WTC11 (cell line): ENCODE results near the gene CPXM2. TPM values are rescaled to one million over a fixed set of nuclear protein-coding genes. Genes with fewer than 3 reads are reported as not detected.

Experiments used
- ATAC-seq: fragments of 200-7000 bp; cut with Tn5 transposase; 2 replicates; pipeline ENCODE4 v1.10.0; 2021; ENCODE audit warnings: mild to moderate bottlenecking, moderate library complexity
- CTCF ChIA-PET: fragments of 300-600 bp; sonication (Branson Sonifier 250); formaldehyde crosslinking; loops from one replicate; lab custom pipeline; 2021; ENCODE audit warnings: antibody characterized with exemption; lab: Charles Lee
- POLR2A ChIA-PET: fragments of 350-600 bp; sonication (Branson Sonifier 250); formaldehyde crosslinking; loops from one replicate; lab custom pipeline; 2021; ENCODE audit warnings: antibody characterized with exemption; lab: Charles Lee
- DNase-seq: peaks from one replicate; pipeline ENCODE4 v3.0.0; 2021; ENCODE audit warnings: low spot score
- H3K27ac Mint-ChIP-seq: 2 replicates; pipeline ENCODE4 v1.8.0; 2021; ENCODE audit warnings: mixed read lengths
- H3K27me3 Mint-ChIP-seq: 2 replicates; pipeline ENCODE4 v1.8.0; 2021; ENCODE audit warnings: low read depth, mild to moderate bottlenecking, moderate library complexity, mixed read lengths
- H3K36me3 Mint-ChIP-seq: 2 replicates; pipeline ENCODE4 v1.8.0; 2021; ENCODE audit warnings: mixed read lengths
- H3K4me1 Mint-ChIP-seq: 2 replicates; pipeline ENCODE4 v1.8.0; 2022; ENCODE audit warnings: mixed read lengths
- H3K4me3 Mint-ChIP-seq: 2 replicates; pipeline ENCODE4 v1.8.0; 2021; ENCODE audit warnings: mild to moderate bottlenecking, moderate library complexity, mixed read lengths
- H3K9me3 Mint-ChIP-seq: 2 replicates; pipeline ENCODE4 v1.8.0; 2021; ENCODE audit warnings: mixed read lengths
- ATF1 ChIP-seq: sonication (generic); formaldehyde crosslinking; IDR thresholded peaks from 2 replicates; pipeline ENCODE4 v1.8.1; 2023; ENCODE audit warnings: mild to moderate bottlenecking, moderate library complexity, missing genetic modification reagents
- ESRRA ChIP-seq: sonication (generic); formaldehyde crosslinking; IDR thresholded peaks from 2 replicates; pipeline ENCODE4 v1.8.1; 2022; ENCODE audit warnings: mild to moderate bottlenecking, missing genetic modification reagents, borderline replicate concordance
- ETV6 ChIP-seq: sonication (generic); formaldehyde crosslinking; IDR thresholded peaks from 2 replicates; pipeline ENCODE4 v1.8.1; 2022; ENCODE audit warnings: mild to moderate bottlenecking, missing genetic modification reagents
- SOX15 ChIP-seq: fragments of 250-450 bp; sonication (Bioruptor Pico); IDR thresholded peaks from 2 replicates; pipeline ENCODE4 v1.9.0; 2021; ENCODE audit warnings: mild to moderate bottlenecking
- TP53 ChIP-seq: sonication (generic); formaldehyde crosslinking; IDR thresholded peaks from 2 replicates; pipeline ENCODE4 v1.8.1; 2023; ENCODE audit warnings: mild to moderate bottlenecking, missing genetic modification reagents
- ZNF121 ChIP-seq: sonication (generic); formaldehyde crosslinking; IDR thresholded peaks from 2 replicates; pipeline ENCODE4 v1.8.0; 2023; ENCODE audit warnings: missing genetic modification reagents
- ZNF232 ChIP-seq: sonication (generic); formaldehyde crosslinking; IDR thresholded peaks from 2 replicates; pipeline ENCODE4 v1.8.0; 2022; ENCODE audit warnings: mild to moderate bottlenecking, missing genetic modification reagents
- total RNA-seq: library from RNA; stranded (reverse); gene quantifications from 3 replicates; pipeline ENCODE4 v1.2.3, GENCODE V29; 2021
- TF ChIP-seq, protein P1 (sequence below): sonication (generic); formaldehyde crosslinking; IDR thresholded peaks from 2 replicates; pipeline ENCODE4 v1.8.1; 2023; ENCODE audit warnings: mild to moderate bottlenecking, missing genetic modification reagents, borderline replicate concordance
- TF ChIP-seq, protein P2 (sequence below): sonication (generic); formaldehyde crosslinking; IDR thresholded peaks from 2 replicates; pipeline ENCODE4 v1.8.1; 2022; ENCODE audit warnings: mild to moderate bottlenecking, missing genetic modification reagents, moderate library complexity, borderline replicate concordance
- TF ChIP-seq, protein P3 (sequence below): sonication (generic); formaldehyde crosslinking; IDR thresholded peaks from 2 replicates; pipeline ENCODE4 v1.8.0; 2023; ENCODE audit warnings: mild to moderate bottlenecking, missing genetic modification reagents
- TF ChIP-seq, protein P4 (sequence below): sonication (generic); formaldehyde crosslinking; conservative IDR thresholded peaks from 2 replicates; pipeline ENCODE4 v1.8.1; 2023; ENCODE audit warnings: mild to moderate bottlenecking, low read depth, missing genetic modification reagents, moderate library complexity
- TF ChIP-seq, protein P5 (sequence below): sonication (generic); formaldehyde crosslinking; IDR thresholded peaks from 2 replicates; pipeline ENCODE4 v1.8.1; 2023; ENCODE audit warnings: mild to moderate bottlenecking, missing genetic modification reagents, moderate library complexity
- TF ChIP-seq, protein P6 (sequence below): sonication (generic); formaldehyde crosslinking; IDR thresholded peaks from 2 replicates; pipeline ENCODE4 v1.8.1; 2023; ENCODE audit warnings: mild to moderate bottlenecking, missing genetic modification reagents, moderate library complexity
- TF ChIP-seq, protein P7 (sequence below): sonication (generic); formaldehyde crosslinking; IDR thresholded peaks from 2 replicates; pipeline ENCODE4 v1.8.1; 2023; ENCODE audit warnings: mild to moderate bottlenecking, moderate library complexity, missing genetic modification reagents

Gene CPXM2
- total RNA-seq, 1 experiment from 2014 or later, result 3.4 TPM

DNA sequence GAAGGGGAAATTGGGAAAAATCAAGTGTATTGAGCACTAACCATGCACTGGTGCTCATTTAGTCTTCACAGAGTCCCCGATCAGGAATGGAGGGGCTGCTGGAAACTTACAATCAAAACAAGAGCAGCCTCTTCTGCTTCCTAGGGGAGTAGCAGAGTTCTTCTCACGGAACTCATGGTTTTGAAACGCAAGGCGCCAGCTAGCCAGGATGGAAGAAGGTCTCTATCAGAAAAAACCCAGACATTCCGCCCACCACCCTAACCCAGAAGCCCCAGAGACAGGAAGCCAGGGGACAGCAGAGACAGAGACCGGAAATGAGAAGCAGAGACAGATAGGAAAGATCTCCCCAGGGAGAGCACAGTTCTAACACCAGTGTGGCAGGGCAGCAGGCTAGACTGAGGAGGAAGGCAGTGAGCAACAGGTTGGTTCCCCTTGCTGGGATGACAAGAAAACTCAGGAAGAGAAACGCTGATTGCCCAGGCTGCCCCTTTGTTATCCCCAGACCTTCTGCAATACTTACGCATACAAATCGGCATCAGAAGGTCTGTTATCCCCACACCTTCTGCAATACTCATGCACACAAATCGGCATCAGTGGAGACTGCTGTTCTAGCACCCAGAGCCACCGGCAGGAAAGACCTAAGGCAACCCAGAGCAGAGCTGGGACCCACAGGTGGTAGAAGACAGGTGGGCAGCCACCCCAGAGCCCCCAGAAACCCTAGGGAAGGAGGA is 99.2 kb downstream of the CPXM2 start:
- no peak for ATAC-seq
- H3K4me3 Mint-ChIP-seq, result no peak overlapping the region
- H3K27ac Mint-ChIP-seq, result no peak overlapping the region
- peaks cover 32% of the 10 kb centered on the region for H3K4me1 Mint-ChIP-seq
- no peak for TF ChIP-seq SOX15 (CRISPR knock-in tag)
- TF ChIP-seq, protein P1, sequence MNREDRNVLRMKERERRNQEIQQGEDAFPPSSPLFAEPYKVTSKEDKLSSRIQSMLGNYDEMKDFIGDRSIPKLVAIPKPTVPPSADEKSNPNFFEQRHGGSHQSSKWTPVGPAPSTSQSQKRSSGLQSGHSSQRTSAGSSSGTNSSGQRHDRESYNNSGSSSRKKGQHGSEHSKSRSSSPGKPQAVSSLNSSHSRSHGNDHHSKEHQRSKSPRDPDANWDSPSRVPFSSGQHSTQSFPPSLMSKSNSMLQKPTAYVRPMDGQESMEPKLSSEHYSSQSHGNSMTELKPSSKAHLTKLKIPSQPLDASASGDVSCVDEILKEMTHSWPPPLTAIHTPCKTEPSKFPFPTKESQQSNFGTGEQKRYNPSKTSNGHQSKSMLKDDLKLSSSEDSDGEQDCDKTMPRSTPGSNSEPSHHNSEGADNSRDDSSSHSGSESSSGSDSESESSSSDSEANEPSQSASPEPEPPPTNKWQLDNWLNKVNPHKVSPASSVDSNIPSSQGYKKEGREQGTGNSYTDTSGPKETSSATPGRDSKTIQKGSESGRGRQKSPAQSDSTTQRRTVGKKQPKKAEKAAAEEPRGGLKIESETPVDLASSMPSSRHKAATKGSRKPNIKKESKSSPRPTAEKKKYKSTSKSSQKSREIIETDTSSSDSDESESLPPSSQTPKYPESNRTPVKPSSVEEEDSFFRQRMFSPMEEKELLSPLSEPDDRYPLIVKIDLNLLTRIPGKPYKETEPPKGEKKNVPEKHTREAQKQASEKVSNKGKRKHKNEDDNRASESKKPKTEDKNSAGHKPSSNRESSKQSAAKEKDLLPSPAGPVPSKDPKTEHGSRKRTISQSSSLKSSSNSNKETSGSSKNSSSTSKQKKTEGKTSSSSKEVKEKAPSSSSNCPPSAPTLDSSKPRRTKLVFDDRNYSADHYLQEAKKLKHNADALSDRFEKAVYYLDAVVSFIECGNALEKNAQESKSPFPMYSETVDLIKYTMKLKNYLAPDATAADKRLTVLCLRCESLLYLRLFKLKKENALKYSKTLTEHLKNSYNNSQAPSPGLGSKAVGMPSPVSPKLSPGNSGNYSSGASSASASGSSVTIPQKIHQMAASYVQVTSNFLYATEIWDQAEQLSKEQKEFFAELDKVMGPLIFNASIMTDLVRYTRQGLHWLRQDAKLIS (CRISPR knock-in tag), result no peak
- TF ChIP-seq ETV6 (CRISPR knock-in tag), result no peak
- TF ChIP-seq ESRRA, result no peak
- TF ChIP-seq ATF1 (CRISPR knock-in tag), result no peak
- TF ChIP-seq ZNF121 (CRISPR knock-in tag), result no peak
- TF ChIP-seq, protein P2, sequence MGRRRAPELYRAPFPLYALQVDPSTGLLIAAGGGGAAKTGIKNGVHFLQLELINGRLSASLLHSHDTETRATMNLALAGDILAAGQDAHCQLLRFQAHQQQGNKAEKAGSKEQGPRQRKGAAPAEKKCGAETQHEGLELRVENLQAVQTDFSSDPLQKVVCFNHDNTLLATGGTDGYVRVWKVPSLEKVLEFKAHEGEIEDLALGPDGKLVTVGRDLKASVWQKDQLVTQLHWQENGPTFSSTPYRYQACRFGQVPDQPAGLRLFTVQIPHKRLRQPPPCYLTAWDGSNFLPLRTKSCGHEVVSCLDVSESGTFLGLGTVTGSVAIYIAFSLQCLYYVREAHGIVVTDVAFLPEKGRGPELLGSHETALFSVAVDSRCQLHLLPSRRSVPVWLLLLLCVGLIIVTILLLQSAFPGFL (CRISPR knock-in tag), result no peak
- TF ChIP-seq, all 79 proteins: peak for 0
- Mint-ChIP-seq H3K36me3 (peaks cover 22% of the 10 kb centered on the region), H3K9me3 (peaks cover 23% of the 10 kb centered on the region), H3K27me3 (peaks cover 17% of the 10 kb centered on the region)
- no peak for DNase-seq
- CTCF ChIA-PET, result interaction anchor here (0.6 kb wide), 1 partner anchor 57 kb away, joined by 3 read pairs; no protein-coding TSS in a partner anchor
- POLR2A ChIA-PET, result no interaction called here

DNA sequence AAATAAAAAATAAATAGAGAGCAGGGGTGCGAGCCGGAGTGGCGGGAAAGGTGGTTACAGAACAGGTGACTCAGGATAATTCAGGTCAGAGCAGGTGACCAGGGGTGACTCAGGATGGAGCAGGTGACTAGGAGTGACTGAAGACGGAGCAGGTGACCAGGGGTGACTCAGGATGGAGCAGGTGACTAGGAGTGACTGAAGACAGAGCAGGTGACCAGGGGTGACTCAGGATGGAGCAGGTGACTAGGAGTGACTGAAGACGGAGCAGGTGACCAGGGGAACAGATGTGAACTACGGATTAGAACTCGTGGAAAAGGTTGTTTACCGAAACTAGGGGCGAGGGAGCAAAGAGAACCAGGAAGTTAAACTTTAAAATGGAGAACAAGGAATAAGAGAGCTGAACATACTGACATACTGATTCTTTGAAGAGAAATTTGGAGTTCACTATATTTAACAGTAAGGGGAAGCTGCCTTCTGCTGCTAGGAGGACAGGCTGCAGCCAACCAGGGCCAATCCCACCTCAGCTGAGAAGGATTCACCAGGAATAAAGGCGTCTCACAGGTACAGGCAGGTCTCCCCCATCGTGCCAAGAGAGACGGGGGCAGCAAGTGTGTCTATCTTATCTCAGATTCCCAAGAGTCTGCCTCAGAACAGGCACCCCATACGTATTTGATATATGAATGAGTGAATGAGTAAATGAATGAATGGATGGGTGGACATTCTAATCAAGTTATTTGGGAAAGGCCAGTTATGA is 101.3 kb downstream of the CPXM2 start:
- ChIA-PET POLR2A (no interaction called here), CTCF (no interaction called here)
- DNase-seq (no peak), ATAC-seq (no peak)
- Mint-ChIP-seq H3K9me3 (peaks cover 23% of the 10 kb centered on the region), H3K36me3 (peaks cover 22% of the 10 kb centered on the region), H3K4me3 (no peak overlapping the region), H3K27ac (no peak overlapping the region), H3K4me1 (peaks cover 15% of the 10 kb centered on the region), H3K27me3 (peaks cover 24% of the 10 kb centered on the region)
- no peak for TF ChIP-seq ZNF232
- TF ChIP-seq, protein P3, sequence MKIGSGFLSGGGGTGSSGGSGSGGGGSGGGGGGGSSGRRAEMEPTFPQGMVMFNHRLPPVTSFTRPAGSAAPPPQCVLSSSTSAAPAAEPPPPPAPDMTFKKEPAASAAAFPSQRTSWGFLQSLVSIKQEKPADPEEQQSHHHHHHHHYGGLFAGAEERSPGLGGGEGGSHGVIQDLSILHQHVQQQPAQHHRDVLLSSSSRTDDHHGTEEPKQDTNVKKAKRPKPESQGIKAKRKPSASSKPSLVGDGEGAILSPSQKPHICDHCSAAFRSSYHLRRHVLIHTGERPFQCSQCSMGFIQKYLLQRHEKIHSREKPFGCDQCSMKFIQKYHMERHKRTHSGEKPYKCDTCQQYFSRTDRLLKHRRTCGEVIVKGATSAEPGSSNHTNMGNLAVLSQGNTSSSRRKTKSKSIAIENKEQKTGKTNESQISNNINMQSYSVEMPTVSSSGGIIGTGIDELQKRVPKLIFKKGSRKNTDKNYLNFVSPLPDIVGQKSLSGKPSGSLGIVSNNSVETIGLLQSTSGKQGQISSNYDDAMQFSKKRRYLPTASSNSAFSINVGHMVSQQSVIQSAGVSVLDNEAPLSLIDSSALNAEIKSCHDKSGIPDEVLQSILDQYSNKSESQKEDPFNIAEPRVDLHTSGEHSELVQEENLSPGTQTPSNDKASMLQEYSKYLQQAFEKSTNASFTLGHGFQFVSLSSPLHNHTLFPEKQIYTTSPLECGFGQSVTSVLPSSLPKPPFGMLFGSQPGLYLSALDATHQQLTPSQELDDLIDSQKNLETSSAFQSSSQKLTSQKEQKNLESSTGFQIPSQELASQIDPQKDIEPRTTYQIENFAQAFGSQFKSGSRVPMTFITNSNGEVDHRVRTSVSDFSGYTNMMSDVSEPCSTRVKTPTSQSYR (CRISPR knock-in tag), result no peak
- TF ChIP-seq, protein P4, sequence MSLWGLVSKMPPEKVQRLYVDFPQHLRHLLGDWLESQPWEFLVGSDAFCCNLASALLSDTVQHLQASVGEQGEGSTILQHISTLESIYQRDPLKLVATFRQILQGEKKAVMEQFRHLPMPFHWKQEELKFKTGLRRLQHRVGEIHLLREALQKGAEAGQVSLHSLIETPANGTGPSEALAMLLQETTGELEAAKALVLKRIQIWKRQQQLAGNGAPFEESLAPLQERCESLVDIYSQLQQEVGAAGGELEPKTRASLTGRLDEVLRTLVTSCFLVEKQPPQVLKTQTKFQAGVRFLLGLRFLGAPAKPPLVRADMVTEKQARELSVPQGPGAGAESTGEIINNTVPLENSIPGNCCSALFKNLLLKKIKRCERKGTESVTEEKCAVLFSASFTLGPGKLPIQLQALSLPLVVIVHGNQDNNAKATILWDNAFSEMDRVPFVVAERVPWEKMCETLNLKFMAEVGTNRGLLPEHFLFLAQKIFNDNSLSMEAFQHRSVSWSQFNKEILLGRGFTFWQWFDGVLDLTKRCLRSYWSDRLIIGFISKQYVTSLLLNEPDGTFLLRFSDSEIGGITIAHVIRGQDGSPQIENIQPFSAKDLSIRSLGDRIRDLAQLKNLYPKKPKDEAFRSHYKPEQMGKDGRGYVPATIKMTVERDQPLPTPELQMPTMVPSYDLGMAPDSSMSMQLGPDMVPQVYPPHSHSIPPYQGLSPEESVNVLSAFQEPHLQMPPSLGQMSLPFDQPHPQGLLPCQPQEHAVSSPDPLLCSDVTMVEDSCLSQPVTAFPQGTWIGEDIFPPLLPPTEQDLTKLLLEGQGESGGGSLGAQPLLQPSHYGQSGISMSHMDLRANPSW, result no peak
- TF ChIP-seq, protein P5, sequence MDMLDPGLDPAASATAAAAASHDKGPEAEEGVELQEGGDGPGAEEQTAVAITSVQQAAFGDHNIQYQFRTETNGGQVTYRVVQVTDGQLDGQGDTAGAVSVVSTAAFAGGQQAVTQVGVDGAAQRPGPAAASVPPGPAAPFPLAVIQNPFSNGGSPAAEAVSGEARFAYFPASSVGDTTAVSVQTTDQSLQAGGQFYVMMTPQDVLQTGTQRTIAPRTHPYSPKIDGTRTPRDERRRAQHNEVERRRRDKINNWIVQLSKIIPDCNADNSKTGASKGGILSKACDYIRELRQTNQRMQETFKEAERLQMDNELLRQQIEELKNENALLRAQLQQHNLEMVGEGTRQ (CRISPR knock-in tag), result no peak
- TF ChIP-seq, protein P6, sequence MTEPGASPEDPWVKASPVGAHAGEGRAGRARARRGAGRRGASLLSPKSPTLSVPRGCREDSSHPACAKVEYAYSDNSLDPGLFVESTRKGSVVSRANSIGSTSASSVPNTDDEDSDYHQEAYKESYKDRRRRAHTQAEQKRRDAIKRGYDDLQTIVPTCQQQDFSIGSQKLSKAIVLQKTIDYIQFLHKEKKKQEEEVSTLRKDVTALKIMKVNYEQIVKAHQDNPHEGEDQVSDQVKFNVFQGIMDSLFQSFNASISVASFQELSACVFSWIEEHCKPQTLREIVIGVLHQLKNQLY (CRISPR knock-in tag), result no peak
- TF ChIP-seq, protein P7, sequence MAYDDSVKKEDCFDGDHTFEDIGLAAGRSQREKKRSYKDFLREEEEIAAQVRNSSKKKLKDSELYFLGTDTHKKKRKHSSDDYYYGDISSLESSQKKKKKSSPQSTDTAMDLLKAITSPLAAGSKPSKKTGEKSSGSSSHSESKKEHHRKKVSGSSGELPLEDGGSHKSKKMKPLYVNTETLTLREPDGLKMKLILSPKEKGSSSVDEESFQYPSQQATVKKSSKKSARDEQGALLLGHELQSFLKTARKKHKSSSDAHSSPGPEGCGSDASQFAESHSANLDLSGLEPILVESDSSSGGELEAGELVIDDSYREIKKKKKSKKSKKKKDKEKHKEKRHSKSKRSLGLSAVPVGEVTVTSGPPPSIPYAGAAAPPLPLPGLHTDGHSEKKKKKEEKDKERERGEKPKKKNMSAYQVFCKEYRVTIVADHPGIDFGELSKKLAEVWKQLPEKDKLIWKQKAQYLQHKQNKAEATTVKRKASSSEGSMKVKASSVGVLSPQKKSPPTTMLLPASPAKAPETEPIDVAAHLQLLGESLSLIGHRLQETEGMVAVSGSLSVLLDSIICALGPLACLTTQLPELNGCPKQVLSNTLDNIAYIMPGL (CRISPR knock-in tag), result no peak
- no peak for TF ChIP-seq TP53
